Measurements from ENCODE around the gene ANKH.

ANKH gene

GRCh38 chr5:14869233-14869632, 2.3 kb downstream of the ANKH start:
- Histone ChIP-seq H3K79me2 (ENCODE audit: insufficient read depth, low read depth) (peaks cover 26% of the 10 kb centered on the region; the same call in 1 of the 2 replicates), H3K27ac (no peak overlapping the region), H3K9ac (no peak overlapping the region), H4K20me1 (ENCODE audit: insufficient read depth) (no peaks in the 10 kb centered on the region), H3K4me2 (peak overlapping the region; percentile 90; the same call in 1 of the 2 replicates), H2AFZ (ENCODE audit: low read depth) (no peak overlapping the region), H3K36me3 (ENCODE audit: insufficient read depth) (no peaks in the 10 kb centered on the region), H3K4me1 (ENCODE audit: low read depth, poor library complexity, severe bottlenecking) (peaks cover 22% of the 10 kb centered on the region), H3K27me3 (ENCODE audit: insufficient read depth, low read depth) (no peaks in the 10 kb centered on the region), H3K4me3 (IDR thresholded peaks at IDR 0.05; ENCODE audit: insufficient read depth, low read depth, low read length) (no peak overlapping the region)
- no peak for TF ChIP-seq CTCF (conservative IDR thresholded peaks at IDR 0.05; ENCODE audit: low read depth, low read length)

- Histone ChIP-seq H3K79me2 (ENCODE audit: insufficient read depth, low read depth) (peaks cover 26% of the 10 kb centered on the region; the same call in 1 of the 2 replicates), H3K36me3 (ENCODE audit: insufficient read depth) (no peaks in the 10 kb centered on the region), H3K9ac (no peak overlapping the region), H3K27me3 (ENCODE audit: insufficient read depth, low read depth) (no peaks in the 10 kb centered on the region), H4K20me1 (ENCODE audit: insufficient read depth) (no peaks in the 10 kb centered on the region), H3K4me1 (ENCODE audit: low read depth, poor library complexity, severe bottlenecking) (peaks cover 22% of the 10 kb centered on the region), H3K4me3 (IDR thresholded peaks at IDR 0.05; ENCODE audit: insufficient read depth, low read depth, low read length) (no peak overlapping the region), H3K27ac (no peak overlapping the region), H2AFZ (ENCODE audit: low read depth) (no peak overlapping the region), H3K4me2 (no peak overlapping the region)
- no peak for TF ChIP-seq CTCF (conservative IDR thresholded peaks at IDR 0.05; ENCODE audit: low read depth, low read length)
Observed at GRCh38 chr5:14868771-14869170, 2.8 kb downstream of the ANKH start.

- Histone ChIP-seq H3K36me3 (ENCODE audit: insufficient read depth) (no peaks in the 10 kb centered on the region), H3K27ac (no peak overlapping the region), H3K79me2 (ENCODE audit: insufficient read depth, low read depth) (peaks cover 33% of the 10 kb centered on the region; the same call in 1 of the 2 replicates), H3K27me3 (ENCODE audit: insufficient read depth, low read depth) (no peaks in the 10 kb centered on the region), H3K4me3 (IDR thresholded peaks at IDR 0.05; ENCODE audit: insufficient read depth, low read depth, low read length) (no peak overlapping the region), H3K4me1 (ENCODE audit: low read depth, poor library complexity, severe bottlenecking) (no peaks in the 10 kb centered on the region), H4K20me1 (ENCODE audit: insufficient read depth) (0 out of 2 replicates have a peak, but pooled peaks cover 2% of the 10 kb centered on the region), H2AFZ (ENCODE audit: low read depth) (no peak overlapping the region), H3K4me2 (no peak overlapping the region), H3K9ac (no peak overlapping the region)
- no peak for TF ChIP-seq CTCF (conservative IDR thresholded peaks at IDR 0.05; ENCODE audit: low read depth, low read length)
Observed at GRCh38 chr5:14864181-14864812, 7.3 kb downstream of the ANKH start.

- TF ChIP-seq CTCF (conservative IDR thresholded peaks at IDR 0.05; ENCODE audit: low read depth, low read length) = no peak
- no peak overlapping the region for H3K4me3 ChIP-seq (IDR thresholded peaks at IDR 0.05; ENCODE audit: insufficient read depth, low read depth, low read length)
- H4K20me1 ChIP-seq (ENCODE audit: insufficient read depth) = 0 out of 2 replicates have a peak, but pooled peaks cover 6% of the 10 kb centered on the region
- H3K36me3 ChIP-seq (ENCODE audit: insufficient read depth) = no peaks in the 10 kb centered on the region
- no peaks in the 10 kb centered on the region for H3K27me3 ChIP-seq (ENCODE audit: insufficient read depth, low read depth)
- no peak overlapping the region for H3K4me2 ChIP-seq
- H3K27ac ChIP-seq = no peak overlapping the region
- no peak overlapping the region for H2AFZ ChIP-seq (ENCODE audit: low read depth)
- H3K4me1 ChIP-seq (ENCODE audit: low read depth, poor library complexity, severe bottlenecking) = no peaks in the 10 kb centered on the region
- H3K9ac ChIP-seq = no peak overlapping the region
- H3K79me2 ChIP-seq (ENCODE audit: insufficient read depth, low read depth) = peaks cover 34% of the 10 kb centered on the region; the same call in 1 of the 2 replicates
Observed at GRCh38 chr5:14863105-14863504, 8.5 kb downstream of the ANKH start.

All from KMS-11 (cell line).